Right atrium auricular region (tissue), 2 donors: ENCODE results near the gene TCP11L2. TPM values are rescaled to one million over a fixed set of nuclear protein-coding genes. Genes with fewer than 3 reads are reported as not detected.

ENCODE experiments used
- DNase-seq: peaks from one replicate; pipeline ENCODE4 v3.0.0-alpha.2; 2019; ENCODE audit warnings: low spot score
- H3K27ac ChIP-seq, 2 donors: fragments of 200-600 bp; sonication (generic); 1 replicate in 1 of 2; 2 replicates in 1 of 2; pipeline ENCODE4 v1.5.1; 2016 to 2019
- H3K27me3 ChIP-seq, 2 donors: fragments of 200-600 bp; sonication (generic); one replicate each; pipeline versions ENCODE4 v1.5.1 to v1.6.0; 2017 to 2019
- H3K36me3 ChIP-seq: fragments of 200-600 bp; sonication (generic); one replicate; pipeline ENCODE4 v1.5.1; 2016
- H3K4me1 ChIP-seq, 2 donors: fragments of 200-600 bp; sonication (generic); one replicate each; pipeline versions ENCODE4 v1.5.1 to v1.6.0; 2017 to 2019
- H3K4me3 ChIP-seq, 2 donors: fragments of 200-600 bp; sonication (generic); 1 replicate in 1 of 2; 2 replicates in 1 of 2; pipeline ENCODE4 v1.5.1; 2017 to 2019; ENCODE audit warnings: mild to moderate bottlenecking in 1 of 2, moderate library complexity in 1 of 2
- H3K9me3 ChIP-seq, 2 donors: fragments of 200-600 bp; sonication (generic); one replicate each; pipeline ENCODE4 v1.5.1; 2019
- CTCF ChIP-seq, 2 donors: fragments of 200-600 bp; sonication (generic); IDR thresholded peaks; one replicate each; pipeline ENCODE4 v1.5.1; 2019; ENCODE audit warnings: antibody characterized with exemption in 2 of 2
- total RNA-seq, 2 donors: library from RNA; depleted of rRNA; stranded (reverse); fragments of >200 nt; gene quantifications; one replicate each; pipeline ENCODE4 v1.1.0, GENCODE V29; 2016

TCP11L2 gene
- total RNA-seq, 2 donors from 2014 or later = 34.0 to 59.1 TPM

- Histone ChIP-seq H3K27me3 (no peaks in the 10 kb centered on the region), H3K36me3 (no peaks in the 10 kb centered on the region), H3K27ac (no peak overlapping the region), H3K4me1 (peaks cover 0 to 30% of the 10 kb centered on the region in 2 donors), H3K4me3 (no peak overlapping the region), H3K9me3 (no peaks in the 10 kb centered on the region)
- no peak for TF ChIP-seq CTCF (IDR thresholded peaks at IDR 0.05)
- DNase-seq = no peak
Measured at GRCh38 chr12:106297681-106298080, 4.9 kb upstream of the TCP11L2 start.

GRCh38 chr12:106299202-106299774 lies 3.2 kb upstream of the TCP11L2 start:
- no peaks in the 10 kb centered on the region for H3K27me3 ChIP-seq
- no peaks in the 10 kb centered on the region for H3K9me3 ChIP-seq
- TF ChIP-seq CTCF (IDR thresholded peaks at IDR 0.05) = no peak
- H3K36me3 ChIP-seq = no peaks in the 10 kb centered on the region
- peaks cover 0 to 38% of the 10 kb centered on the region in 2 donors for H3K4me1 ChIP-seq
- DNase-seq = no peak
- H3K4me3 ChIP-seq = no peak overlapping the region
- H3K27ac ChIP-seq = peak overlapping the region; percentile 97 to 99

GRCh38 chr12:106300761-106301160 lies 1.8 kb upstream of the TCP11L2 start:
- no peaks in the 10 kb centered on the region for H3K36me3 ChIP-seq
- no peak for DNase-seq
- H3K4me3 ChIP-seq = no peak overlapping the region
- no peaks in the 10 kb centered on the region for H3K9me3 ChIP-seq
- H3K27me3 ChIP-seq = no peaks in the 10 kb centered on the region
- TF ChIP-seq CTCF (IDR thresholded peaks at IDR 0.05) = no peak
- peaks cover 0 to 52% of the 10 kb centered on the region in 2 donors for H3K4me1 ChIP-seq
- H3K27ac ChIP-seq = peak overlapping the region; percentile 97 to 99

- Histone ChIP-seq H3K27ac (peak overlapping the region; percentile 97 to 99), H3K36me3 (no peaks in the 10 kb centered on the region), H3K9me3 (no peaks in the 10 kb centered on the region), H3K27me3 (no peaks in the 10 kb centered on the region), H3K4me1 (peaks cover 0 to 57% of the 10 kb centered on the region in 2 donors), H3K4me3 (peak overlapping the region in 1 of 2 donors; percentile 92)
- no peak for TF ChIP-seq CTCF (IDR thresholded peaks at IDR 0.05)
- DNase-seq = no peak
Measured at GRCh38 chr12:106301241-106301610, 1.3 kb upstream of the TCP11L2 start.

GRCh38 chr12:106301611-106302321 lies 767 bp upstream of the TCP11L2 start:
- TF ChIP-seq CTCF (IDR thresholded peaks at IDR 0.05) = no peak
- Histone ChIP-seq H3K27me3 (no peaks in the 10 kb centered on the region), H3K4me1 (peaks cover 0 to 62% of the 10 kb centered on the region in 2 donors), H3K27ac (peak overlapping the region; percentile 97 to 99), H3K9me3 (no peaks in the 10 kb centered on the region), H3K4me3 (peak overlapping the region; percentile 75 to 92), H3K36me3 (no peaks in the 10 kb centered on the region)
- peak; percentile 69 for DNase-seq
